Tibial nerve (tissue), 4 donors: Measurements from ENCODE around the gene GPR108. TPM values are rescaled to one million over a fixed set of nuclear protein-coding genes. Genes with fewer than 3 reads are reported as not detected.

Experiments used
- DNase-seq, 2 donors: peaks; one replicate each; pipeline ENCODE4 v3.0.0-alpha.2; 2019; ENCODE audit warnings: low spot score in 2 of 2
- H3K27ac ChIP-seq, 4 donors: fragments of 200-600 bp; sonication (generic) in 3 of 4; one replicate each; pipeline ENCODE4 v1.5.1; 2017 to 2019; ENCODE audit warnings: mild to moderate bottlenecking in 1 of 4
- H3K27me3 ChIP-seq, 2 donors: fragments of 200-600 bp; sonication (generic) in 1 of 2; one replicate each; pipeline versions ENCODE4 v1.5.1 to v1.6.0; 2017 to 2019
- H3K36me3 ChIP-seq, 3 donors: fragments of 200-600 bp; sonication (generic); one replicate each; pipeline ENCODE4 v1.5.1; 2018 to 2019
- H3K4me1 ChIP-seq, 4 donors: fragments of 200-600 bp; sonication (generic) in 3 of 4; one replicate each; pipeline ENCODE4 v1.5.1; 2017 to 2019
- H3K4me3 ChIP-seq, 4 donors: fragments of 200-600 bp; sonication (generic) in 3 of 4; one replicate each; pipeline ENCODE4 v1.5.1; 2017 to 2019; ENCODE audit warnings: mild to moderate bottlenecking in 1 of 4, moderate library complexity in 1 of 4
- H3K9me3 ChIP-seq, 4 donors: fragments of 200-600 bp; sonication (generic) in 3 of 4; one replicate each; pipeline ENCODE4 v1.5.1; 2017 to 2019
- EP300 ChIP-seq, 2 donors: sonication (generic); formaldehyde crosslinking; IDR thresholded peaks; one replicate each; pipeline ENCODE4 v1.6.1; 2017; ENCODE audit warnings: antibody characterized with exemption in 2 of 2, mild to moderate bottlenecking in 1 of 2
- POLR2A ChIP-seq, 2 donors: fragments of 450-650 bp; IDR thresholded peaks; one replicate each; pipeline ENCODE4 v1.6.1; 2017; ENCODE audit warnings: antibody characterized with exemption in 2 of 2, mild to moderate bottlenecking in 2 of 2, moderate library complexity in 2 of 2
- WGBS, 2 donors: methylation state at CpG; one replicate each; pipeline ENCODE4 v1.1.5; 2018; 5-methylcytosine and 5-hydroxymethylcytosine counted together
- total RNA-seq, 4 donors: library from RNA; depleted of rRNA; stranded (reverse); fragments of >200 nt; gene quantifications; one replicate each; pipeline ENCODE4 v1.1.0, GENCODE V29; 2016
- TF ChIP-seq, protein P1 (sequence below), 5 experiments: fragments of 200-600 bp in 3 of 5; fragments of 450-650 bp in 2 of 5; sonication (generic) in 3 of 5; IDR thresholded peaks; one replicate each; pipeline ENCODE4 v1.5.1; 2016 to 2019; ENCODE audit warnings: antibody characterized with exemption in 5 of 5, mild to moderate bottlenecking in 3 of 5, moderate library complexity in 2 of 5

GPR108 gene
- total RNA-seq, 4 donors from 2014 or later = 53.4 to 79.2 (median 65.9) TPM

DNA sequence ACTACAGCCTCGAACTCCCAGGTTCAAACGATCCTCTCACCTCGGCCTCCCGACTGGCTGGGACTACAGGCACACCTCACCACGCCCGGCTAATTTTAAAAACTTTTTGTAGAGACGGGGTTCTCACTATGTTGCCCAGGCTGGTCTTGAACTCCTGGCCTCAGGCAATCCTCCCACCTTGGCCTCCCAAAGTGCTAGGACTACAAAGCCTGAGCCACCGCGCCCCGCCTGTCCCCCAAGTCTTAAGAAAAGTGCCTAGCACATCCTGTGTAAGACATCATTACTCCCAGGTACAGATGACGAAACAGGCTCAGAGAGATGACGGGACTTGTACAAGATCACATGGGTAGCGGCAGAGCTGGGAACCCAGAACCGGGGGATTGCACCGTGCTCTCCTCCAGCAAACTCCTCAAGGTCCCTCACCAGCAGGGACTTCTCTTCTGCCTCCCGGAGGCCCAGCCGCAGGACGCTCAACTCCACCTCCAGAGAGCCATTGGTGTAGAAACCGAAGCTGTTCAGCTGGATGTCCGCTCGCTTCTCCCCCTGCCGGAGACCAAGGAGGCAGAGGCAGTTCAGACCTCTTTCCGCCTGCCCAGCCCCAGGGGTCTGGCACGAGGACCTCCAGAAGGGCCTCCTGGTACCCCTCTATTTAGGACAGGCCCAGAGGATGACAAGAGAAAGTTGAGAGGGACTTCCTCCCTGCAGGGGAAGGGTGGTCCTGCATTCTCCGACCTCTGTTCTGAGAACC is 1.0 kb downstream of the GPR108 start:
- 31% methylated on average over 22 to 24 of the region's 25 CpGs for WGBS, 2 donors
- Histone ChIP-seq H3K4me1 (peaks cover 0 to 40% (median 29%) of the 10 kb centered on the region in 4 donors), H3K36me3 (peaks cover 0 to 40% (median 0%) of the 10 kb centered on the region in 3 donors), H3K27me3 (no peaks in the 10 kb centered on the region), H3K27ac (peak overlapping the region; percentile 92 to 98 (median 98)), H3K4me3 (peak overlapping the region; percentile 66 to 95 (median 80)), H3K9me3 (no peaks in the 10 kb centered on the region)
- peak in 1 of 2 donors; percentile 59 for DNase-seq
- TF ChIP-seq POLR2A (IDR thresholded peaks at IDR 0.05) = peak in 1 of 2 donors; percentile 22
- TF ChIP-seq, protein P1, sequence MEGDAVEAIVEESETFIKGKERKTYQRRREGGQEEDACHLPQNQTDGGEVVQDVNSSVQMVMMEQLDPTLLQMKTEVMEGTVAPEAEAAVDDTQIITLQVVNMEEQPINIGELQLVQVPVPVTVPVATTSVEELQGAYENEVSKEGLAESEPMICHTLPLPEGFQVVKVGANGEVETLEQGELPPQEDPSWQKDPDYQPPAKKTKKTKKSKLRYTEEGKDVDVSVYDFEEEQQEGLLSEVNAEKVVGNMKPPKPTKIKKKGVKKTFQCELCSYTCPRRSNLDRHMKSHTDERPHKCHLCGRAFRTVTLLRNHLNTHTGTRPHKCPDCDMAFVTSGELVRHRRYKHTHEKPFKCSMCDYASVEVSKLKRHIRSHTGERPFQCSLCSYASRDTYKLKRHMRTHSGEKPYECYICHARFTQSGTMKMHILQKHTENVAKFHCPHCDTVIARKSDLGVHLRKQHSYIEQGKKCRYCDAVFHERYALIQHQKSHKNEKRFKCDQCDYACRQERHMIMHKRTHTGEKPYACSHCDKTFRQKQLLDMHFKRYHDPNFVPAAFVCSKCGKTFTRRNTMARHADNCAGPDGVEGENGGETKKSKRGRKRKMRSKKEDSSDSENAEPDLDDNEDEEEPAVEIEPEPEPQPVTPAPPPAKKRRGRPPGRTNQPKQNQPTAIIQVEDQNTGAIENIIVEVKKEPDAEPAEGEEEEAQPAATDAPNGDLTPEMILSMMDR (IDR thresholded peaks at IDR 0.05) = peak; percentile 48 to 73 (median 58)
- TF ChIP-seq EP300 (IDR thresholded peaks at IDR 0.05) = peak in 1 of 2 donors; percentile 41

DNA sequence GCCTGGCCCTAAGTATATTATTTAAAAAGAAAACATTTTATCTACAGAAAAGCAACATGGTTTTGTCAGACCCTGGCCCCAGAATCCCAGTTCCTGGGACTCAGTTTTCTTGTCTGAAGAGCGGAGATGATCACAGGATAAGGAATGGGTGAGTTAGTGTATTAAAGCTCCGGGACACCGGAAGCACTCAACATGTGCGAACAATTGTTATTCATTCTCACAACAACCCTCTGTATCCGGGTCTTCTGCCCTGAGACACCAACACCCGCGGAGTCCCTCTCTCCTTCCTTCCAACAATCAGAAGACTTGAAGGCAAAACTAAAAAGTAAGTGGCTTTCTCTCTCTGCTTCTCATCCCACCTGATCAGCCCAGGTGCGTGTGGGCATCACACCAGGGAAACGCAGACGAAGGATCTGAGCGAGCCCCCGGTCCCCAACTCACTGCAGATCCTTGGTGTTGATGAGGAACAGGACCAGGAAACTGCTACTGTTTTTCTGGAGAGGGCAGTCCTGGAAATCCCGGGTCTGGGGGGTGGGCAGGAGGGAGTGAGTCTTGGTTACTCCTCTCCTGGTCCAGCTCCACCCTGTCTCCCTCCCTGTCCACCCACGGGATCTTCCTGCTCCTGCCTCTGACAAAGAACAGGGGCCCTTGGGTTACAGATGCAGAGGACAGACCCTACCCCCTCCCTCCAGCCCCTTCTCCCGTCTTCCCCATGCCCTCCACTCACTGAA is 2.0 kb downstream of the GPR108 start:
- H3K27me3 ChIP-seq = no peaks in the 10 kb centered on the region
- no peak for DNase-seq
- peak overlapping the region in 3 of 4 donors; percentile 97 to 98 (median 98) for H3K27ac ChIP-seq
- 43 to 57% methylated on average over 15 of the region's 15 CpGs for WGBS, 2 donors
- TF ChIP-seq POLR2A (IDR thresholded peaks at IDR 0.05) (no peak), EP300 (IDR thresholded peaks at IDR 0.05) (no peak)
- TF ChIP-seq, protein P1 (IDR thresholded peaks at IDR 0.05) = no peak
- H3K4me1 ChIP-seq = peaks cover 0 to 44% (median 28%) of the 10 kb centered on the region in 4 donors
- H3K36me3 ChIP-seq = peaks cover 0 to 50% (median 0%) of the 10 kb centered on the region in 3 donors
- no peaks in the 10 kb centered on the region for H3K9me3 ChIP-seq
- H3K4me3 ChIP-seq = no peak overlapping the region

DNA sequence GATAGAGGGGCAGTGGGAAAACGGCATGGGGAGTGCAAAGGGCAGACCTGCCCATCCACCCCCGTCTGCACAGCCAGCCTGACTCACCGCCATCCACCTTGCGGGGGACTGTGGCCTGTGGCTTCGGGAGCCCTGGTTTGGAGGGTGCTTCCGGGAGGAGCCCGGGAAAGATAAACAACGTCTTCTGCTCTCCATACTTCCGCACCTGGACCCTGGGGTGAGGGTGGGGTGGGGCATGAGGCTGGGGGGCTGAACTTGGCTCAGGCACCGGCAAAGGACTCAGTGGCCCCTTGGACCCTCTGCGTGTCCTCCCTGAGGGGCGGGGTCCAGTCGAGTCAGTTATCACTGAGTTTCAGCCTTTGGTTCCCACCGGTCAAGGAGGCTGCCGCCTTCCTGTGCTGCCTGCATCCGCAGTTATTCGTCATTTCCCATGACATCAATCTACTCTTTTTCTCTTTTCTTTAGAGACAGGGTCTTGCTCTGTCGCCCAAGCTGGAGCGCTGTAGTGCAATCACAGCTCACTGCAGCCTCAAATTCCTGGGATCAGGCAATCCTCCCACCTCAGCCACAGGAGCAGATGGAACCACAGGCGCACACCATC is 3.2 kb downstream of the GPR108 start:
- 75 to 78% methylated on average over 20 of the region's 20 CpGs for WGBS, 2 donors
- Histone ChIP-seq H3K36me3 (peaks cover 0 to 56% (median 0%) of the 10 kb centered on the region in 3 donors), H3K4me1 (peaks cover 0 to 54% (median 27%) of the 10 kb centered on the region in 4 donors), H3K9me3 (no peaks in the 10 kb centered on the region), H3K27ac (no peak overlapping the region), H3K4me3 (no peak overlapping the region), H3K27me3 (no peaks in the 10 kb centered on the region)
- TF ChIP-seq EP300 (IDR thresholded peaks at IDR 0.05) = no peak
- TF ChIP-seq POLR2A (IDR thresholded peaks at IDR 0.05) = no peak
- TF ChIP-seq, protein P1 (IDR thresholded peaks at IDR 0.05) = no peak
- no peak for DNase-seq

DNA sequence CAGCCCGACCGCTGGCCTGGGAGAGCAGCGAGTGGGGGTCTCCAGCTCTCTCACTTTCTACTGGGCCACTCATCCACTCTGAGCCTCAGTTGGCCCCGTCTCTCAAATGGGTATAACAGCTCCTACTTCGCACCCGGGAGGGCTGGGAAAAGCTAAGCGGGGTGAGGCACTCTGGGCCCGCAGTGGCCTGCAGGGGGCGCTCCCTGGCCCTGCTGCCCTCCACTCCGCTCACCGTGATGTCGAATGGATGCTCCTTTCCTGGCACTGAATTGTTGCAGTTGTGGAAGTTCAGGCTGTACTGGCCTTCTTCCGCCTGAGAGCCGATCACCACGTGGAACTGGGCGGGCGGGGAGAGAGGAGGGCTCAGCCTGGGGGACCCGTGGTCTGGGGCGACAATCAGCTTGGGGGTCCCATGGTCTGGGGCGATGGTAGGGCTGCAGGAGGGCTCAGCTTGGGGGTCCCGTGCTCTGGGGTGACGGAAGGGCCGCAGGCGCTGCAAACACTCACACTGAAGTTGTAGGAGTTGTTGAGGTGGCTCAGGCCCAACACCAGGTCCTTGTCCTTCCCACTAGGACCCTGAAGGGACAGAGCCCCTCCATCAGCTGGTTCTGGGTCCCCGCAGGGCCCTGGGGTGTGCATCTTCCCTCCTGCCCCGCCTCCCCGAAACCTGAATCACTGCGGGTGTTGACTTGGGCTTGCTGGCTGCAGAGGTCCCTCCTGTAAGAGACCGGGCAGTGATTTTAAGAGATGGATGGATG is 3.9 kb downstream of the GPR108 start:
- H3K27ac ChIP-seq = no peak overlapping the region
- DNase-seq = no peak

More for the DNA sequence above, 3.9 kb downstream of the GPR108 start:
- H3K4me1 ChIP-seq = peaks cover 0 to 54% (median 23%) of the 10 kb centered on the region in 4 donors
- H3K9me3 ChIP-seq = no peaks in the 10 kb centered on the region
- H3K27me3 ChIP-seq = no peaks in the 10 kb centered on the region
- WGBS, 2 donors = 83 to 88% methylated on average over 26 to 29 of the region's 29 CpGs
- no peak for TF ChIP-seq POLR2A (IDR thresholded peaks at IDR 0.05)
- TF ChIP-seq, protein P1 (IDR thresholded peaks at IDR 0.05) = no peak
- no peak for TF ChIP-seq EP300 (IDR thresholded peaks at IDR 0.05)
- H3K36me3 ChIP-seq = peaks cover 0 to 56% (median 0%) of the 10 kb centered on the region in 3 donors
- H3K4me3 ChIP-seq = no peak overlapping the region
